Gastroesophageal sphincter (tissue), 3 donors: Measurements from ENCODE around the gene KDM3B.

Experiments
- CTCF ChIP-seq, 4 experiments: fragments of 200-600 bp in 2 of 4; fragments of 450-650 bp in 2 of 4; sonication (generic) in 1 of 4; IDR thresholded peaks; one replicate each; pipeline ENCODE4 v1.5.1; 2017 to 2019; ENCODE audit warnings: antibody characterized with exemption in 4 of 4, mild to moderate bottlenecking in 2 of 4, moderate library complexity in 2 of 4
- POLR2A ChIP-seq, 2 donors: fragments of 450-650 bp; IDR thresholded peaks; one replicate each; pipeline ENCODE4 v1.6.1; 2017; ENCODE audit warnings: antibody characterized with exemption in 2 of 2, mild to moderate bottlenecking in 2 of 2, moderate library complexity in 1 of 2

- TF ChIP-seq CTCF (IDR thresholded peaks at IDR 0.05) (no peak), POLR2A (IDR thresholded peaks at IDR 0.05) (no peak)
These were observed 36.7 kb upstream of the KDM3B start for GRCh38 chr5:138315751-138316278.
